Vagina (tissue), 2 donors: ENCODE results near the gene NEK6. TPM values are rescaled to one million over a fixed set of nuclear protein-coding genes. Genes with fewer than 3 reads are reported as not detected.

ENCODE experiments used
- DNase-seq, 2 donors: peaks; one replicate each; pipeline ENCODE4 v3.0.0-alpha.2; 2017; ENCODE audit errors: extremely low spot score in 2 of 2
- H3K27ac ChIP-seq: fragments of 200-600 bp; sonication (generic); one replicate; pipeline ENCODE4 v1.5.1; 2019
- H3K27me3 ChIP-seq: fragments of 200-600 bp; sonication (generic); one replicate; pipeline ENCODE4 v1.5.1; 2019
- H3K36me3 ChIP-seq, 2 donors: fragments of 200-600 bp; sonication (generic); one replicate each; pipeline ENCODE4 v1.5.1; 2017 to 2019
- H3K4me1 ChIP-seq: fragments of 200-600 bp; sonication (generic); one replicate; pipeline ENCODE4 v1.5.1; 2019
- H3K4me3 ChIP-seq, 2 donors: fragments of 200-600 bp; sonication (generic); 1 replicate in 1 of 2; 2 replicates in 1 of 2; pipeline ENCODE4 v1.5.1; 2016 to 2019
- H3K9me3 ChIP-seq: fragments of 200-600 bp; sonication (generic); one replicate; pipeline ENCODE4 v1.5.1; 2019
- POLR2A ChIP-seq, 2 donors: fragments of 450-650 bp; IDR thresholded peaks; one replicate each; pipeline ENCODE4 v1.6.1; 2017; ENCODE audit warnings: antibody characterized with exemption in 2 of 2, mild to moderate bottlenecking in 2 of 2, moderate library complexity in 2 of 2
- POLR2AphosphoS5 ChIP-seq, 2 donors: sonication (generic); formaldehyde crosslinking; IDR thresholded peaks; one replicate each; pipeline ENCODE4 v1.9.0; 2017; ENCODE audit warnings: antibody characterized with exemption in 2 of 2, mild to moderate bottlenecking in 2 of 2, low read depth in 1 of 2; ENCODE audit not compliant: insufficient read depth in 1 of 2
- intact Hi-C: fragments of 100-400 bp; cut with DNase I; formaldehyde crosslinking; loops from one replicate; pipeline ENCODE4 v1.15.1; 2023
- total RNA-seq: library from RNA; depleted of rRNA; stranded (reverse); fragments of >200 nt; gene quantifications from one replicate; pipeline ENCODE4 v1.2.3, GENCODE V29; 2016
- TF ChIP-seq, protein P1 (sequence below), 3 experiments: fragments of 450-650 bp in 2 of 3; fragments of 200-600 bp in 1 of 3; sonication (generic) in 1 of 3; IDR thresholded peaks; one replicate each; pipeline ENCODE4 v1.5.1; 2017 to 2019; ENCODE audit warnings: antibody characterized with exemption in 3 of 3, mild to moderate bottlenecking in 2 of 3, moderate library complexity in 2 of 3

The NEK6 gene
- total RNA-seq, 1 donor from 2014 or later = 44.4 TPM

DNA sequence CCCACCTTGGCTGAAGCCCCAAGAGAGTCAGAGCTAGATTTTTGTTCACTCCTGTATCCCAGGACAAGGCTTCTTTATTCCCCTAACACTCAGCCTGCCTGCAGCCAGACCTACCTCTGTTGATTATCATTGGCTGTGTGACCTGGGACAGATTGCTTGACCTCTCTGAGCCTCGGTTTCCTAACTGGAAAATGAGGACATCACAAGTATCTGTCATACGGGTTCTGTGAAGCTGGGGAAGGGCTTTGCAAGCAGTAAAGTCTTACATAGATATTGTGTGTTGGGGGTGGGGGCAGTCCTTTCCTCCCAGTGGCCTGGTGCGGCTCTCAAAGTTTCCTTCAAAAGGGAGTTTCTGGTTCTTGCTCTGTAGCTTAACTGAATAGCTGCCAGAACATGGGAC is 2.5 kb upstream of the NEK6 start:
- peaks cover 37% of the 10 kb centered on the region for H3K4me1 ChIP-seq
- H3K27me3 ChIP-seq = no peaks in the 10 kb centered on the region
- no peak overlapping the region for H3K4me3 ChIP-seq
- H3K9me3 ChIP-seq = no peaks in the 10 kb centered on the region
- no peak overlapping the region for H3K27ac ChIP-seq
- intact Hi-C loops = no loop called here
- DNase-seq = no peak
- TF ChIP-seq, protein P1, sequence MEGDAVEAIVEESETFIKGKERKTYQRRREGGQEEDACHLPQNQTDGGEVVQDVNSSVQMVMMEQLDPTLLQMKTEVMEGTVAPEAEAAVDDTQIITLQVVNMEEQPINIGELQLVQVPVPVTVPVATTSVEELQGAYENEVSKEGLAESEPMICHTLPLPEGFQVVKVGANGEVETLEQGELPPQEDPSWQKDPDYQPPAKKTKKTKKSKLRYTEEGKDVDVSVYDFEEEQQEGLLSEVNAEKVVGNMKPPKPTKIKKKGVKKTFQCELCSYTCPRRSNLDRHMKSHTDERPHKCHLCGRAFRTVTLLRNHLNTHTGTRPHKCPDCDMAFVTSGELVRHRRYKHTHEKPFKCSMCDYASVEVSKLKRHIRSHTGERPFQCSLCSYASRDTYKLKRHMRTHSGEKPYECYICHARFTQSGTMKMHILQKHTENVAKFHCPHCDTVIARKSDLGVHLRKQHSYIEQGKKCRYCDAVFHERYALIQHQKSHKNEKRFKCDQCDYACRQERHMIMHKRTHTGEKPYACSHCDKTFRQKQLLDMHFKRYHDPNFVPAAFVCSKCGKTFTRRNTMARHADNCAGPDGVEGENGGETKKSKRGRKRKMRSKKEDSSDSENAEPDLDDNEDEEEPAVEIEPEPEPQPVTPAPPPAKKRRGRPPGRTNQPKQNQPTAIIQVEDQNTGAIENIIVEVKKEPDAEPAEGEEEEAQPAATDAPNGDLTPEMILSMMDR (IDR thresholded peaks at IDR 0.05) = no peak
- no peak for TF ChIP-seq POLR2A (IDR thresholded peaks at IDR 0.05)
- TF ChIP-seq POLR2AphosphoS5 (IDR thresholded peaks at IDR 0.05; ENCODE audit: insufficient read depth in 1 of 2, low read depth in 1 of 2) = no peak
- H3K36me3 ChIP-seq = no peaks in the 10 kb centered on the region

DNA sequence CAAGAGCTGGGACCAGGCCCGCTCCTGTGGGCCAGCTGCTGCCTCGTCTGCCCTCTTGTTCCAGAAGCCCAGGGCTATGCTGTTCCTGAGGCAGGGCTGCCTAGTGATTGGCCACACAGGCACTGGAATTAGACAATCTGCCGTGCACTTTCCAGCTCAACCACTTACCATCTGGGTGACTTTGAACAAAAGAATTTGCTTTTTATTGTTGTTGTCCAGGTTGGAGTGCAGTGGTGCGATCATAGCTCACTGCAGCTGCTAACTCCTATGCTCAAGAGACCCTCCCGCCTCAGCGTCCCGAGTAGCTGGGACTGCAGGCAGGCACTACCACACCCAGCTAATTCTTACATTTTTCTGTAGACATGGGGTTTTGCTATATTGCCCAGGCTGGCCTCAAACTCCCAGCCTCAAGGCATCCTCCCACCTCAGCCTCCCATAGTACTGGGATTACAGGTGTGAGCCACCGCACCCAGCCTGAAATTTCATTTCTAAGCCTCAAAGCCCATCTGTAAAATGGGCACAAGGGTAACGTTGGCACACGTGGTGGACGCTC is 1.2 kb upstream of the NEK6 start:
- H3K4me1 ChIP-seq = peaks cover 51% of the 10 kb centered on the region
- DNase-seq = no peak
- intact Hi-C loops = no loop called here
- no peak for TF ChIP-seq POLR2AphosphoS5 (IDR thresholded peaks at IDR 0.05; ENCODE audit: insufficient read depth in 1 of 2, low read depth in 1 of 2)
- TF ChIP-seq, protein P1 (IDR thresholded peaks at IDR 0.05) = no peak
- TF ChIP-seq POLR2A (IDR thresholded peaks at IDR 0.05) = no peak
- H3K9me3 ChIP-seq = no peaks in the 10 kb centered on the region
- H3K27ac ChIP-seq = peak overlapping the region; percentile 75
- H3K27me3 ChIP-seq = no peaks in the 10 kb centered on the region
- no peak overlapping the region for H3K4me3 ChIP-seq
- H3K36me3 ChIP-seq = no peaks in the 10 kb centered on the region

DNA sequence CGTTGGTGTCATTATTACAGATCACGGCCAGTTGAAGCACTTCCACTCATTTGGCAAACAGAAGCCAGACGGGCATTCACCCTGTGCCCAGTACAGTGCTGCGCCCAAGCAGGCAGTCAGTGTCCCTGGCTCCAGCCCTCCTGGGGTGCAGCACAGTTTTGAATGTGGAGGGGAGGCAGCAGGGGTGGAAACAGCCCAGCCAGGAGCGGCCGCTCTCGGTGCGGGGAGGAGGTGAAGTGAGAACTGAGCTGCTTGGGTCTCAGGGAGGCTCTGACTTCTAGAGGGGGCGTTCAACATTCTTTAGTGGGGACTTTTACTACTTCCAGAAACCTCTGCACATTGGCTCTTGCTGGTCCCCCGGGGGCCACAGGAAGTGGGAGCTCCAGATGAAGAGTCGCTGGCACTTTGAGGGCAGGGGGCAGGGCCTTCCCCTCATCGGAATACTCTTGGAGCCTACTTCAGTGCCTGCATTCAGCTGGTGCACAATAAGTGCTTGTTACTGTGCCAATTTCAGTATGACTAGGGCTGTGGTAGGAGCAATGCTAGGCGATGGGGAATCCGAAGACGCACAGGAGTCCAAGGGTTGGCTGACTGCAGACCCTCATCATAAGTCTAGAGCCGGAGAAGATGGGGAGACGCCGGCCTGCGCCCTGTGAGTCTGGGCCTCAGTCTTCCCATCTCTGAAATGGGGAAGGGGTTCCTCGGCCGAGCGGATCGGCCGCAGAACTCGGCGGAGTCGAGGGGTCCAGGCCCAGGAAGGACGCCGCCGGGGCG is 492 bp upstream of the NEK6 start:
- Histone ChIP-seq H3K4me1 (peaks cover 58% of the 10 kb centered on the region), H3K9me3 (no peaks in the 10 kb centered on the region), H3K27ac (peak overlapping the region; percentile 75), H3K27me3 (no peaks in the 10 kb centered on the region), H3K36me3 (no peaks in the 10 kb centered on the region), H3K4me3 (peak overlapping the region; percentile 37 to 89)
- no peak for DNase-seq
- intact Hi-C loops = no loop called here
- TF ChIP-seq, protein P1 (IDR thresholded peaks at IDR 0.05) = no peak

DNA sequence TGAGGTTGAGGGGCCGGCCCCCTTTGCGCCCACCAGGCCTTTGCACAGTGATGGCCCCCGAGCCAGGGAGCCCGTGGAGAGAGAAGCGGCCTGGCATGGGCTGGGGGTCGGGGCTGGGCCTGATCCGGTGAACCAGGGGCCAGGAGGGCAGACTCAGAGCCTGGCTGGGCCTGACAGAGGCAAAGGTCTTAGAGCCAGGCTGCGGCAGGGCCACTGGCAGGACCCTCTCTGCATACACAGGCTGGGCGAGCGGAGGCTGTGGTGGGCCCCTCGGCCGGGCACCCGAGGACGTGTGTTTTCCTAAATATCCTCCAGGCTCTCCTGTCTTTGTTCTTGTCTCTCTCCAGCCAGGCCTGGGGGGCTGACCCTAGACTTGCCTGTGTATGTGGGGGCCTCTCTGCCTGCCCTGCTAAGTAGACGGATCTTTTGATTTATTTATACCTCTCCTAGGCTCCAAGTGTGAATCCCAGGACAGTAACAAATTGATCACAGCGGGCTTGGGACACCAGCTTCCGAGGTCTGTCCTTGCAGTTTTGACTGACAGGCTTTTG is 933 bp downstream of the NEK6 start:
- peak overlapping the region; percentile 95 for H3K27ac ChIP-seq
- TF ChIP-seq POLR2A (IDR thresholded peaks at IDR 0.05) = no peak
- TF ChIP-seq, protein P1 (IDR thresholded peaks at IDR 0.05) = no peak
- TF ChIP-seq POLR2AphosphoS5 (IDR thresholded peaks at IDR 0.05; ENCODE audit: insufficient read depth in 1 of 2, low read depth in 1 of 2) = peak in 1 of 2 donors; percentile 39
- peak overlapping the region; percentile 76 to 89 for H3K4me3 ChIP-seq
- DNase-seq = no peak
- H3K27me3 ChIP-seq = no peaks in the 10 kb centered on the region
- H3K4me1 ChIP-seq = peaks cover 72% of the 10 kb centered on the region
- H3K9me3 ChIP-seq = no peaks in the 10 kb centered on the region
- intact Hi-C loops = no loop called here
- no peaks in the 10 kb centered on the region for H3K36me3 ChIP-seq
